WTC11 (cell line): ENCODE results near the gene CGNL1. TPM values are rescaled to one million over a fixed set of nuclear protein-coding genes. Genes with fewer than 3 reads are reported as not detected.

Experiments used
- ATAC-seq: fragments of 200-7000 bp; cut with Tn5 transposase; 2 replicates; pipeline ENCODE4 v1.10.0; 2021; ENCODE audit warnings: mild to moderate bottlenecking, moderate library complexity
- CTCF ChIA-PET: fragments of 300-600 bp; sonication (Branson Sonifier 250); formaldehyde crosslinking; loops from one replicate; lab custom pipeline; 2021; ENCODE audit warnings: antibody characterized with exemption; lab: Charles Lee
- POLR2A ChIA-PET: fragments of 350-600 bp; sonication (Branson Sonifier 250); formaldehyde crosslinking; loops from one replicate; lab custom pipeline; 2021; ENCODE audit warnings: antibody characterized with exemption; lab: Charles Lee
- DNase-seq: peaks from one replicate; pipeline ENCODE4 v3.0.0; 2021; ENCODE audit warnings: low spot score
- H3K27ac Mint-ChIP-seq: 2 replicates; pipeline ENCODE4 v1.8.0; 2021; ENCODE audit warnings: mixed read lengths
- H3K27me3 Mint-ChIP-seq: 2 replicates; pipeline ENCODE4 v1.8.0; 2021; ENCODE audit warnings: low read depth, mild to moderate bottlenecking, moderate library complexity, mixed read lengths
- H3K36me3 Mint-ChIP-seq: 2 replicates; pipeline ENCODE4 v1.8.0; 2021; ENCODE audit warnings: mixed read lengths
- H3K4me1 Mint-ChIP-seq: 2 replicates; pipeline ENCODE4 v1.8.0; 2022; ENCODE audit warnings: mixed read lengths
- H3K4me3 Mint-ChIP-seq: 2 replicates; pipeline ENCODE4 v1.8.0; 2021; ENCODE audit warnings: mild to moderate bottlenecking, moderate library complexity, mixed read lengths
- H3K9me3 Mint-ChIP-seq: 2 replicates; pipeline ENCODE4 v1.8.0; 2021; ENCODE audit warnings: mixed read lengths
- CDX4 ChIP-seq: fragments of 250-450 bp; sonication (Bioruptor Pico); IDR thresholded peaks from 2 replicates; pipeline ENCODE4 v1.9.0; 2021; ENCODE audit warnings: moderate library complexity, mild to moderate bottlenecking, inconsistent platforms, borderline replicate concordance
- ELF4 ChIP-seq: sonication (generic); formaldehyde crosslinking; IDR thresholded peaks from 2 replicates; pipeline ENCODE4 v1.8.1; 2022; ENCODE audit warnings: low read depth, mild to moderate bottlenecking, moderate library complexity, missing genetic modification reagents
- ERG ChIP-seq: fragments of 250-450 bp; sonication (Bioruptor Pico); IDR thresholded peaks from 2 replicates; pipeline ENCODE4 v1.8.0; 2021; ENCODE audit warnings: mild to moderate bottlenecking
- FOXK1 ChIP-seq: sonication (generic); formaldehyde crosslinking; IDR thresholded peaks from 2 replicates; pipeline ENCODE4 v1.8.0; 2022; ENCODE audit warnings: mild to moderate bottlenecking, moderate library complexity, missing genetic modification reagents
- FOXP1 ChIP-seq: sonication (generic); formaldehyde crosslinking; IDR thresholded peaks from 2 replicates; pipeline ENCODE4 v1.8.0; 2022; ENCODE audit warnings: missing genetic modification reagents, mild to moderate bottlenecking, moderate library complexity, borderline replicate concordance
- GABPB1 ChIP-seq: sonication (generic); formaldehyde crosslinking; IDR thresholded peaks from 2 replicates; pipeline ENCODE4 v1.8.1; 2023; ENCODE audit warnings: mild to moderate bottlenecking, missing genetic modification reagents
- GRHL2 ChIP-seq: fragments of 250-450 bp; sonication (Bioruptor Pico); IDR thresholded peaks from 2 replicates; pipeline ENCODE4 v1.8.0; 2022; ENCODE audit warnings: mild to moderate bottlenecking, moderate library complexity; ENCODE audit not compliant: insufficient replicate concordance, severe bottlenecking
- IRF1 ChIP-seq: sonication (generic); formaldehyde crosslinking; IDR thresholded peaks from 2 replicates; pipeline ENCODE4 v1.8.0; 2023; ENCODE audit warnings: missing genetic modification reagents
- KAT7 ChIP-seq: sonication (generic); formaldehyde crosslinking; IDR thresholded peaks from 2 replicates; pipeline ENCODE4 v1.8.1; 2023; ENCODE audit warnings: missing genetic modification reagents, mild to moderate bottlenecking, borderline replicate concordance
- MLX ChIP-seq: sonication (generic); formaldehyde crosslinking; IDR thresholded peaks from 2 replicates; pipeline ENCODE4 v1.8.1; 2023; ENCODE audit warnings: mild to moderate bottlenecking, missing genetic modification reagents, moderate library complexity
- PRRX2 ChIP-seq: fragments of 250-450 bp; sonication (Bioruptor Pico); IDR thresholded peaks from 2 replicates; pipeline ENCODE4 v1.8.0; 2021; ENCODE audit warnings: mild to moderate bottlenecking
- SMAD4 ChIP-seq: sonication (generic); formaldehyde crosslinking; IDR thresholded peaks from 2 replicates; pipeline ENCODE4 v1.8.0; 2022; ENCODE audit warnings: mild to moderate bottlenecking, missing genetic modification reagents
- TCF7 ChIP-seq: sonication (generic); formaldehyde crosslinking; IDR thresholded peaks from 2 replicates; pipeline ENCODE4 v1.8.0; 2022; ENCODE audit warnings: mild to moderate bottlenecking, low read depth, missing genetic modification reagents, moderate library complexity
- TEAD1 ChIP-seq: sonication (generic); formaldehyde crosslinking; IDR thresholded peaks from 2 replicates; pipeline ENCODE4 v1.8.0; 2022; ENCODE audit warnings: mild to moderate bottlenecking, missing genetic modification reagents
- ZNF138 ChIP-seq: sonication (generic); formaldehyde crosslinking; conservative IDR thresholded peaks from 2 replicates; pipeline ENCODE4 v1.8.1; 2022; ENCODE audit warnings: mild to moderate bottlenecking, moderate library complexity, missing genetic modification reagents
- ZNF232 ChIP-seq: sonication (generic); formaldehyde crosslinking; IDR thresholded peaks from 2 replicates; pipeline ENCODE4 v1.8.0; 2022; ENCODE audit warnings: mild to moderate bottlenecking, missing genetic modification reagents
- ZNF281 ChIP-seq: sonication (generic); formaldehyde crosslinking; IDR thresholded peaks from 2 replicates; pipeline ENCODE4 v1.8.0; 2023; ENCODE audit warnings: mild to moderate bottlenecking, missing genetic modification reagents
- ZNF416 ChIP-seq: fragments of 250-450 bp; sonication (Bioruptor Pico); IDR thresholded peaks from 2 replicates; pipeline ENCODE4 v1.9.0; 2021; ENCODE audit warnings: mild to moderate bottlenecking, inconsistent platforms
- ZNF423 ChIP-seq: fragments of 250-450 bp; sonication (Bioruptor Pico); IDR thresholded peaks from 2 replicates; pipeline ENCODE4 v2.1.2; 2022; ENCODE audit warnings: mild to moderate bottlenecking, moderate library complexity
- total RNA-seq: library from RNA; stranded (reverse); gene quantifications from 3 replicates; pipeline ENCODE4 v1.2.3, GENCODE V29; 2021
- TF ChIP-seq, protein P1 (sequence below): fragments of 250-450 bp; sonication (Bioruptor Pico); IDR thresholded peaks from 2 replicates; pipeline ENCODE4 v1.9.0; 2021; ENCODE audit warnings: mild to moderate bottlenecking, borderline replicate concordance
- TF ChIP-seq, protein P2 (sequence below): sonication (generic); formaldehyde crosslinking; IDR thresholded peaks from 2 replicates; pipeline ENCODE4 v1.8.0; 2022; ENCODE audit warnings: mild to moderate bottlenecking, missing genetic modification reagents

The CGNL1 gene
- total RNA-seq, 1 experiment from 2014 or later = 57.3 TPM

GRCh38 chr15:57379487-57379886 is 3.2 kb downstream of the CGNL1 start (continued):
- TF ChIP-seq TEAD1 (CRISPR knock-in tag) = no peak
- TF ChIP-seq ZNF416 (CRISPR knock-in tag) = no peak
- no peak for TF ChIP-seq CDX4
- TF ChIP-seq FOXK1 = no peak
- TF ChIP-seq ZNF281 (CRISPR knock-in tag) = no peak
- no peak for TF ChIP-seq IRF1 (CRISPR knock-in tag)
- TF ChIP-seq, protein P1, sequence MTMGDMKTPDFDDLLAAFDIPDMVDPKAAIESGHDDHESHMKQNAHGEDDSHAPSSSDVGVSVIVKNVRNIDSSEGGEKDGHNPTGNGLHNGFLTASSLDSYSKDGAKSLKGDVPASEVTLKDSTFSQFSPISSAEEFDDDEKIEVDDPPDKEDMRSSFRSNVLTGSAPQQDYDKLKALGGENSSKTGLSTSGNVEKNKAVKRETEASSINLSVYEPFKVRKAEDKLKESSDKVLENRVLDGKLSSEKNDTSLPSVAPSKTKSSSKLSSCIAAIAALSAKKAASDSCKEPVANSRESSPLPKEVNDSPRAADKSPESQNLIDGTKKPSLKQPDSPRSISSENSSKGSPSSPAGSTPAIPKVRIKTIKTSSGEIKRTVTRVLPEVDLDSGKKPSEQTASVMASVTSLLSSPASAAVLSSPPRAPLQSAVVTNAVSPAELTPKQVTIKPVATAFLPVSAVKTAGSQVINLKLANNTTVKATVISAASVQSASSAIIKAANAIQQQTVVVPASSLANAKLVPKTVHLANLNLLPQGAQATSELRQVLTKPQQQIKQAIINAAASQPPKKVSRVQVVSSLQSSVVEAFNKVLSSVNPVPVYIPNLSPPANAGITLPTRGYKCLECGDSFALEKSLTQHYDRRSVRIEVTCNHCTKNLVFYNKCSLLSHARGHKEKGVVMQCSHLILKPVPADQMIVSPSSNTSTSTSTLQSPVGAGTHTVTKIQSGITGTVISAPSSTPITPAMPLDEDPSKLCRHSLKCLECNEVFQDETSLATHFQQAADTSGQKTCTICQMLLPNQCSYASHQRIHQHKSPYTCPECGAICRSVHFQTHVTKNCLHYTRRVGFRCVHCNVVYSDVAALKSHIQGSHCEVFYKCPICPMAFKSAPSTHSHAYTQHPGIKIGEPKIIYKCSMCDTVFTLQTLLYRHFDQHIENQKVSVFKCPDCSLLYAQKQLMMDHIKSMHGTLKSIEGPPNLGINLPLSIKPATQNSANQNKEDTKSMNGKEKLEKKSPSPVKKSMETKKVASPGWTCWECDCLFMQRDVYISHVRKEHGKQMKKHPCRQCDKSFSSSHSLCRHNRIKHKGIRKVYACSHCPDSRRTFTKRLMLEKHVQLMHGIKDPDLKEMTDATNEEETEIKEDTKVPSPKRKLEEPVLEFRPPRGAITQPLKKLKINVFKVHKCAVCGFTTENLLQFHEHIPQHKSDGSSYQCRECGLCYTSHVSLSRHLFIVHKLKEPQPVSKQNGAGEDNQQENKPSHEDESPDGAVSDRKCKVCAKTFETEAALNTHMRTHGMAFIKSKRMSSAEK (CRISPR knock-in tag) = no peak
- TF ChIP-seq TCF7 (CRISPR knock-in tag) = no peak
- TF ChIP-seq ZNF423 = no peak
- TF ChIP-seq, protein P2, sequence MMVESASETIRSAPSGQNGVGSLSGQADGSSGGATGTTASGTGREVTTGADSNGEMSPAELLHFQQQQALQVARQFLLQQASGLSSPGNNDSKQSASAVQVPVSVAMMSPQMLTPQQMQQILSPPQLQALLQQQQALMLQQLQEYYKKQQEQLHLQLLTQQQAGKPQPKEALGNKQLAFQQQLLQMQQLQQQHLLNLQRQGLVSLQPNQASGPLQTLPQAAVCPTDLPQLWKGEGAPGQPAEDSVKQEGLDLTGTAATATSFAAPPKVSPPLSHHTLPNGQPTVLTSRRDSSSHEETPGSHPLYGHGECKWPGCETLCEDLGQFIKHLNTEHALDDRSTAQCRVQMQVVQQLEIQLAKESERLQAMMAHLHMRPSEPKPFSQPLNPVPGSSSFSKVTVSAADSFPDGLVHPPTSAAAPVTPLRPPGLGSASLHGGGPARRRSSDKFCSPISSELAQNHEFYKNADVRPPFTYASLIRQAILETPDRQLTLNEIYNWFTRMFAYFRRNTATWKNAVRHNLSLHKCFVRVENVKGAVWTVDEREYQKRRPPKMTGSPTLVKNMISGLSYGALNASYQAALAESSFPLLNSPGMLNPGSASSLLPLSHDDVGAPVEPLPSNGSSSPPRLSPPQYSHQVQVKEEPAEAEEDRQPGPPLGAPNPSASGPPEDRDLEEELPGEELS (CRISPR knock-in tag) = no peak
- TF ChIP-seq ERG (CRISPR knock-in tag) = no peak

DNA sequence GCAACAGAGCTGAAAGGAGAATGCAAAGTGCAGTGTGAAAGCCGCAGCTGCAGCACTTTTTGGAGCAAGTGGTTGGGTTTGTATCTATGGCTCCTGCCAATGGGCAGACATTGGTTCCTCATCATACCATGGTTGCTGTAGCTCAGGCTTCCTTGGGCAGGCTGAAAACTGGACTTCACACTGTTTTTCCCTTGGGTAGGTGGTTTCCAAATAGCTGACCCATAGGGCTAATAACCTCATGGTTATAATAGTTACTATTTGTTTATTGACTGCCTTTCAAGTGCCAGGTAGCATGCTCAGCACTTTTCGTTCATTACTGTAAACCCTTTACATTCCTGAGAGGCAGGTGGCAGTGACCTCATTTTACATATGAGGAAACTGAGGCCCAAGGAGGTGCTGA is 4.5 kb downstream of the CGNL1 start:
- no peak overlapping the region for H3K4me3 Mint-ChIP-seq
- POLR2A ChIA-PET = no interaction called here
- DNase-seq = no peak
- ATAC-seq = no peak
- CTCF ChIA-PET = interaction anchor here (0.8 to 1.6 kb wide), 4 partner anchors 17 to 161 kb away, joined by 3 to 4 read pairs (median 4); no protein-coding TSS in a partner anchor
- H3K4me1 Mint-ChIP-seq = peaks cover 82% of the 10 kb centered on the region
- peaks cover 9% of the 10 kb centered on the region for H3K27me3 Mint-ChIP-seq
- H3K36me3 Mint-ChIP-seq = no peaks in the 10 kb centered on the region
- H3K9me3 Mint-ChIP-seq = no peaks in the 10 kb centered on the region
- peak overlapping the region; percentile 19 for H3K27ac Mint-ChIP-seq
- TF ChIP-seq KAT7 (CRISPR knock-in tag) = no peak
- TF ChIP-seq FOXP1 (CRISPR knock-in tag) = no peak
- no peak for TF ChIP-seq PRRX2 (CRISPR knock-in tag)
- TF ChIP-seq ELF4 (CRISPR knock-in tag) = no peak
- no peak for TF ChIP-seq ZNF232 (CRISPR knock-in tag)
- no peak for TF ChIP-seq GRHL2 (CRISPR knock-in tag)
- TF ChIP-seq GABPB1 (CRISPR knock-in tag) = no peak
- TF ChIP-seq SMAD4 (CRISPR knock-in tag) = no peak
- no peak for TF ChIP-seq MLX (CRISPR knock-in tag)
- TF ChIP-seq ZNF138 = no peak
